Nephron (organoid): ENCODE data around the gene ACP4.
A peak's percentile ranks its signal among the peaks of the same experiment; 100 is the strongest.
"Not testable (repeated sequence)": the region's sequence is repeated elsewhere in the genome, so short reads cannot be mapped to it uniquely, and the experiment has no call there.

Experiments
- H3K27ac Mint-ChIP-seq, 3 experiments: 2 replicates each; pipeline ENCODE4 v1.8.0; 2020; ENCODE audit warnings: mixed read lengths in 3 of 3, mild to moderate bottlenecking in 2 of 3, moderate library complexity in 1 of 3
- H3K27me3 Mint-ChIP-seq: 2 replicates; pipeline ENCODE4 v1.8.0; 2021; ENCODE audit warnings: low read depth, mild to moderate bottlenecking, moderate library complexity, mixed read lengths
- H3K36me3 Mint-ChIP-seq: 2 replicates; pipeline ENCODE4 v1.8.0; 2020; ENCODE audit warnings: low read depth, mixed read lengths
- H3K4me1 Mint-ChIP-seq: 2 replicates; pipeline ENCODE4 v1.8.0; 2020; ENCODE audit warnings: mixed read lengths
- H3K4me3 Mint-ChIP-seq, 3 experiments: 2 replicates each; pipeline ENCODE4 v1.8.0; 2020; ENCODE audit warnings: mild to moderate bottlenecking in 3 of 3, mixed read lengths in 3 of 3, moderate library complexity in 2 of 3
- H3K9me3 Mint-ChIP-seq: 2 replicates; pipeline ENCODE4 v1.8.0; 2020; ENCODE audit warnings: mixed read lengths
- CTCF ChIP-seq, 3 experiments: fragments of 200-600 bp; sonication (generic); IDR thresholded peaks; one replicate each; pipeline ENCODE4 v1.5.0; 2021; ENCODE audit warnings: antibody characterized with exemption in 3 of 3; ENCODE audit not compliant: unreplicated experiment in 3 of 3

ACP4 gene

GRCh38 chr19:50801107-50801506 is 10.9 kb downstream of the ACP4 start:
- peaks cover 30% of the 10 kb centered on the region for H3K4me1 Mint-ChIP-seq
- no peaks in the 10 kb centered on the region for H3K27me3 Mint-ChIP-seq
- TF ChIP-seq CTCF (IDR thresholded peaks at IDR 0.05; ENCODE audit: unreplicated experiment in 3 of 3): no peak
- peak overlapping the region in 1 of 3 experiments; percentile 24 for H3K27ac Mint-ChIP-seq
- no peaks in the 10 kb centered on the region for H3K9me3 Mint-ChIP-seq
- peak overlapping the region; percentile 46 to 72 (median 69) for H3K4me3 Mint-ChIP-seq
- H3K36me3 Mint-ChIP-seq: peaks cover 26% of the 10 kb centered on the region

- Mint-ChIP-seq H3K9me3 (no peaks in the 10 kb centered on the region), H3K4me1 (peaks cover 30% of the 10 kb centered on the region), H3K4me3 (peak overlapping the region; percentile 97 to 100 (median 99)), H3K27ac (peak overlapping the region; percentile 100), H3K27me3 (no peaks in the 10 kb centered on the region), H3K36me3 (peaks cover 16% of the 10 kb centered on the region)
- TF ChIP-seq CTCF (IDR thresholded peaks at IDR 0.05; ENCODE audit: unreplicated experiment in 3 of 3): no peak
These were observed 13.6 kb downstream of the ACP4 start for GRCh38 chr19:50803633-50804419.

- H3K27ac Mint-ChIP-seq: peak overlapping the region; percentile 100
- TF ChIP-seq CTCF (IDR thresholded peaks at IDR 0.05; ENCODE audit: unreplicated experiment in 3 of 3): no peak
- peak overlapping the region; percentile 97 to 100 (median 99) for H3K4me3 Mint-ChIP-seq
These were observed 14.4 kb downstream of the ACP4 start for GRCh38 chr19:50804420-50805272.

GRCh38 chr19:50808856-50809255 is 18.6 kb downstream of the ACP4 start:
- H3K4me1 Mint-ChIP-seq: peaks cover 12% of the 10 kb centered on the region
- TF ChIP-seq CTCF (IDR thresholded peaks at IDR 0.05; ENCODE audit: unreplicated experiment in 3 of 3): no peak
- no peaks in the 10 kb centered on the region for H3K9me3 Mint-ChIP-seq
- H3K27me3 Mint-ChIP-seq: peaks cover 26% of the 10 kb centered on the region
- H3K36me3 Mint-ChIP-seq: no peaks in the 10 kb centered on the region
- H3K27ac Mint-ChIP-seq: no peak overlapping the region
- H3K4me3 Mint-ChIP-seq: no peak overlapping the region

More at GRCh38 chr19:50804420-50805272, 14.4 kb downstream of the ACP4 start:
- H3K9me3 Mint-ChIP-seq: no peaks in the 10 kb centered on the region
- peaks cover under 1% of the 10 kb centered on the region for H3K27me3 Mint-ChIP-seq
- H3K4me1 Mint-ChIP-seq: peaks cover 30% of the 10 kb centered on the region
- H3K36me3 Mint-ChIP-seq: peaks cover 16% of the 10 kb centered on the region

- H3K4me1 Mint-ChIP-seq, H3K9me3 Mint-ChIP-seq, H3K36me3 Mint-ChIP-seq, H3K27ac Mint-ChIP-seq, H3K4me3 Mint-ChIP-seq: not testable (repeated sequence)
- peaks cover 52% of the 10 kb centered on the region for H3K27me3 Mint-ChIP-seq
These were observed 21.5 kb downstream of the ACP4 start for GRCh38 chr19:50811622-50812238.

- peaks cover 5% of the 10 kb centered on the region for H3K9me3 Mint-ChIP-seq
- no peak for TF ChIP-seq CTCF (IDR thresholded peaks at IDR 0.05; ENCODE audit: unreplicated experiment in 3 of 3)
- H3K27ac Mint-ChIP-seq: no peak overlapping the region
- no peak overlapping the region for H3K4me3 Mint-ChIP-seq
- H3K4me1 Mint-ChIP-seq: no peaks in the 10 kb centered on the region
- no peaks in the 10 kb centered on the region for H3K36me3 Mint-ChIP-seq
- H3K27me3 Mint-ChIP-seq: peaks cover 60% of the 10 kb centered on the region
These were observed 22.3 kb downstream of the ACP4 start for GRCh38 chr19:50812474-50812873.
